Endothelial cell of umbilical vein (primary cell): ENCODE data around the gene ETV3. TPM values are rescaled to one million over a fixed set of nuclear protein-coding genes. Genes with fewer than 3 reads are reported as not detected.
"Not testable (repeated sequence)": the region's sequence is repeated elsewhere in the genome, so short reads cannot be mapped to it uniquely, and the experiment has no call there.

Source experiments
- BruUV-seq: library from RNA; stranded (reverse); fragments of 400-500 nt; replicated peaks from 2 replicates; lab custom pipeline; 2021; lab: Mats Ljungman, UMichigan
- CTCF ChIA-PET: fragments of 300-600, 350-600 bp; sonication (Branson Sonifier 250); formaldehyde crosslinking; loops from one replicate; lab custom pipeline; 2021; ENCODE audit warnings: antibody characterized with exemption, inconsistent platforms; lab: Charles Lee
- POLR2A ChIA-PET: fragments of 300-600, 350-600 bp; sonication (Branson Sonifier 250); formaldehyde crosslinking; loops from one replicate; lab custom pipeline; 2021; ENCODE audit warnings: antibody characterized with exemption, inconsistent platforms; lab: Charles Lee
- DNase-seq: peaks from one replicate; pipeline ENCODE4 v3.0.0-alpha.2; 2011; ENCODE audit warnings: low read depth, low spot score
- FAIRE-seq: peaks from 2 replicates; lab custom pipeline; 2011; peaks lifted over from hg19 to GRCh38; lab: Jason Lieb, UNC
- H2AFZ ChIP-seq: 2 replicates; pipeline ENCODE4 v1.6.0; 2012; ENCODE audit warnings: low read depth, low read length, control low read depth, inconsistent platforms
- H3K27ac ChIP-seq: 2 replicates; pipeline ENCODE4 v1.5.1; 2011; ENCODE audit warnings: low read depth, mild to moderate bottlenecking, control low read depth, low read length, moderate library complexity; ENCODE audit not compliant: insufficient read depth
- H3K27me3 ChIP-seq, 2 experiments: 2 replicates each; pipeline versions ENCODE4 v1.6.0 to v1.6.1; 2011; ENCODE audit warnings: low read length in 2 of 2, mixed read lengths in 1 of 2; ENCODE audit not compliant: control insufficient read depth in 2 of 2, insufficient read depth in 2 of 2
- H3K36me3 ChIP-seq, 2 experiments: 2 replicates in 1 of 2; 3 replicates in 1 of 2; pipeline ENCODE4 v1.5.1; 2011; ENCODE audit warnings: low read length in 2 of 2, mild to moderate bottlenecking in 1 of 2, moderate library complexity in 1 of 2; ENCODE audit not compliant: control insufficient read depth in 2 of 2, insufficient read depth in 2 of 2; ENCODE audit errors: extremely low read depth in 1 of 2
- H3K4me1 ChIP-seq: 3 replicates; pipeline ENCODE4 v1.5.1; 2011; ENCODE audit warnings: mild to moderate bottlenecking, low read length; ENCODE audit not compliant: control insufficient read depth, insufficient read depth; ENCODE audit errors: extremely low read depth
- H3K4me2 ChIP-seq: 2 replicates; pipeline ENCODE4 v1.6.1; 2011; ENCODE audit warnings: low read length, control low read depth, mixed read lengths; ENCODE audit not compliant: insufficient read depth
- H3K4me3 ChIP-seq, 3 experiments: fragments of 200-600 bp in 1 of 3; sonication (generic), shearing (Covaris generic) in 1 of 3; replicated peaks in 1 of 3; 2 replicates each; pipeline ENCODE4 v1.5.1; 2011 to 2016; ENCODE audit warnings: control low read depth in 3 of 3, low read length in 3 of 3, mild to moderate bottlenecking in 2 of 3, inconsistent platforms in 1 of 3, low read depth in 1 of 3, moderate library complexity in 1 of 3; ENCODE audit not compliant: insufficient read depth in 1 of 3
- H3K79me2 ChIP-seq: 2 replicates; pipeline ENCODE4 v1.6.0; 2012; ENCODE audit warnings: low read length, inconsistent platforms; ENCODE audit not compliant: control insufficient read depth, insufficient read depth
- H3K9ac ChIP-seq: replicated peaks from 2 replicates; pipeline ENCODE3; 2011; ENCODE audit warnings: low read length, control low read depth; ENCODE audit not compliant: insufficient read depth; ENCODE audit errors: extremely low read depth
- H3K9me1 ChIP-seq: replicated peaks from 3 replicates; pipeline ENCODE4 v1.6.0; 2011; ENCODE audit warnings: mild to moderate bottlenecking, low read length; ENCODE audit not compliant: control insufficient read depth, insufficient read depth; ENCODE audit errors: extremely low read depth
- H3K9me3 ChIP-seq: replicated peaks from 2 replicates; pipeline ENCODE4 v1.5.1; 2012; ENCODE audit warnings: low read length, inconsistent platforms; ENCODE audit not compliant: control insufficient read depth, insufficient read depth
- H4K20me1 ChIP-seq: replicated peaks from 2 replicates; pipeline ENCODE3; 2011; ENCODE audit warnings: mild to moderate bottlenecking, low read length; ENCODE audit not compliant: control insufficient read depth, insufficient read depth; ENCODE audit errors: extremely low read depth
- CTCF ChIP-seq, 2 donors: IDR thresholded peaks; 1 replicate in 1 of 2; 2 replicates in 1 of 2; pipeline ENCODE4 v1.5.1; 2011; ENCODE audit warnings: low read length in 2 of 2, mild to moderate bottlenecking in 2 of 2, moderate library complexity in 2 of 2, control low read depth in 1 of 2, inconsistent platforms in 1 of 2, low read depth in 1 of 2; ENCODE audit not compliant: insufficient read depth in 1 of 2; ENCODE audit errors: extremely low read depth in 1 of 2
- EZH2 ChIP-seq: IDR thresholded peaks from 2 replicates; pipeline ENCODE4 v1.6.1; 2012; ENCODE audit warnings: borderline replicate concordance, low read depth, mild to moderate bottlenecking, moderate library complexity, low read length, inconsistent platforms; ENCODE audit not compliant: severe bottlenecking
- FOS ChIP-seq: IDR thresholded peaks from 2 replicates; pipeline ENCODE4 v1.6.1; 2011; ENCODE audit warnings: mild to moderate bottlenecking, low read length, moderate library complexity, borderline replicate concordance; ENCODE audit not compliant: insufficient read depth
- GATA2 ChIP-seq: IDR thresholded peaks from 2 replicates; pipeline ENCODE4 v1.7.0; 2011; ENCODE audit warnings: low read depth, mild to moderate bottlenecking, moderate library complexity, mixed read lengths, low read length; ENCODE audit not compliant: insufficient read length, insufficient read depth
- JUN ChIP-seq: IDR thresholded peaks from 2 replicates; pipeline ENCODE4 v1.6.1; 2011; ENCODE audit warnings: borderline replicate concordance, low read depth; ENCODE audit not compliant: insufficient read length, insufficient read depth
- MAX ChIP-seq: IDR thresholded peaks from 2 replicates; pipeline ENCODE4 v1.6.1; 2011; ENCODE audit not compliant: insufficient read depth, insufficient read length
- MYC ChIP-seq: IDR thresholded peaks from one replicate; pipeline ENCODE4 v1.6.1; 2011; ENCODE audit warnings: mild to moderate bottlenecking, low read depth, low read length
- POLR2A ChIP-seq: IDR thresholded peaks from 2 replicates; pipeline ENCODE4 v1.6.1; 2012; ENCODE audit warnings: low read depth, mild to moderate bottlenecking, control low read depth, low read length
- POLR2AphosphoS5 ChIP-seq: IDR thresholded peaks from 2 replicates; pipeline ENCODE4 v1.6.1; 2012; ENCODE audit warnings: low read depth, mild to moderate bottlenecking, control low read depth, low read length, moderate library complexity; ENCODE audit not compliant: insufficient read depth
- dilution Hi-C: fragments of 300-500 bp; cut with MboI; formaldehyde crosslinking; loops from one replicate; pipeline ENCODE4 v1.15.0; 2019; ENCODE audit warnings: low sequenced_read_pairs; ENCODE audit not compliant: extremely low pct_ligation_motif_present
- intact Hi-C: fragments of 100-400 bp; cut with micrococcal nuclease; formaldehyde crosslinking; loops from one replicate; pipeline ENCODE4 v1.10.0; 2022
- polyA plus RNA-seq, 4 experiments: library from polyadenylated mRNA; depleted of rRNA in 3 of 4; stranded (reverse) in 3 of 4; unstranded in 1 of 4; fragments of >200 nt; gene quantifications; 2 replicates each; pipeline versions ENCODE4 v1.2.1 to v1.2.3, GENCODE V29; 2011 to 2012; ENCODE audit warnings: missing spikeins in 1 of 4
- total RNA-seq: library from RNA; stranded (reverse); gene quantifications from 2 replicates; pipeline ENCODE4 v1.2.3, GENCODE V29; 2021

Gene ETV3
- total and polyA plus RNA-seq, 2 donors (not counting 3 experiments of a cell fraction or from before 2014, with no cell fraction given): 6.8 to 22.3 TPM

- dilution Hi-C loops: no loop called here
- FAIRE-seq: no peak
These were observed 35.8 kb upstream of the ETV3 start for GRCh38 chr1:157173900-157174410.

GRCh38 chr1:157173241-157173640 is 35.0 kb upstream of the ETV3 start:
- DNase-seq, BruUV-seq, H4K20me1 ChIP-seq, FAIRE-seq, H3K36me3 ChIP-seq, H3K79me2 ChIP-seq, H3K4me3 ChIP-seq, H3K9me3 ChIP-seq, dilution Hi-C loops, H2AFZ ChIP-seq, POLR2A ChIA-PET, intact Hi-C loops, H3K27ac ChIP-seq, H3K4me2 ChIP-seq, H3K9me1 ChIP-seq, H3K4me1 ChIP-seq, H3K9ac ChIP-seq: not testable (repeated sequence)
- peaks cover 4 to 12% of the 10 kb centered on the region in 2 experiments for H3K27me3 ChIP-seq
- CTCF ChIA-PET: interaction anchor here (2.0 to 2.1 kb wide), 3 partner anchors 83 to 332 kb away, joined by 5 to 8 read pairs (median 6); no protein-coding TSS in a partner anchor

More at GRCh38 chr1:157173900-157174410, 35.8 kb upstream of the ETV3 start:
- Histone ChIP-seq H4K20me1 (no peaks in the 10 kb centered on the region), H3K9me3 (no peaks in the 10 kb centered on the region), H3K4me1 (no peaks in the 10 kb centered on the region), H3K27ac (no peak overlapping the region), H2AFZ (no peak overlapping the region), H3K9me1 (no peaks in the 10 kb centered on the region), H3K36me3 (no peaks in the 10 kb centered on the region), H3K27me3 (peaks cover 4 to 10% of the 10 kb centered on the region in 2 experiments), H3K4me2 (no peak overlapping the region), H3K79me2 (no peaks in the 10 kb centered on the region), H3K4me3 (no peak overlapping the region), H3K9ac (no peak overlapping the region)
- DNase-seq: no peak
- no TSS peak for BruUV-seq
- CTCF ChIA-PET: interaction anchor here (2.0 to 2.1 kb wide), 3 partner anchors 84 to 332 kb away, joined by 5 to 8 read pairs (median 6); no protein-coding TSS in a partner anchor
- intact Hi-C loops: no loop called here
- TF ChIP-seq POLR2A (no peak), POLR2AphosphoS5 (no peak), MAX (no peak), JUN (no peak), FOS (no peak), CTCF (IDR thresholded peaks at IDR 0.05; ENCODE audit: extremely low read depth in 1 of 2, insufficient read depth in 1 of 2, low read depth in 1 of 2, low read length in 2 of 2) (no peak), EZH2 (no peak), MYC (no peak), GATA2 (no peak)
- POLR2A ChIA-PET: no interaction called here

GRCh38 chr1:157172591-157172990 is 34.4 kb upstream of the ETV3 start:
- FAIRE-seq, DNase-seq, dilution Hi-C loops, H3K79me2 ChIP-seq, H4K20me1 ChIP-seq, H3K9me1 ChIP-seq, POLR2A ChIA-PET, H3K9ac ChIP-seq, intact Hi-C loops, H3K36me3 ChIP-seq, H3K27ac ChIP-seq, H3K4me1 ChIP-seq, H2AFZ ChIP-seq, H3K4me3 ChIP-seq, H3K4me2 ChIP-seq, H3K9me3 ChIP-seq, BruUV-seq: not testable (repeated sequence)
- CTCF ChIA-PET: interaction anchor here (2.0 to 2.1 kb wide), 3 partner anchors 83 to 333 kb away, joined by 5 to 8 read pairs (median 6); no protein-coding TSS in a partner anchor
- peaks cover 6 to 12% of the 10 kb centered on the region in 2 experiments for H3K27me3 ChIP-seq
